ENCODE data around the gene UBE2E2.

DNA sequence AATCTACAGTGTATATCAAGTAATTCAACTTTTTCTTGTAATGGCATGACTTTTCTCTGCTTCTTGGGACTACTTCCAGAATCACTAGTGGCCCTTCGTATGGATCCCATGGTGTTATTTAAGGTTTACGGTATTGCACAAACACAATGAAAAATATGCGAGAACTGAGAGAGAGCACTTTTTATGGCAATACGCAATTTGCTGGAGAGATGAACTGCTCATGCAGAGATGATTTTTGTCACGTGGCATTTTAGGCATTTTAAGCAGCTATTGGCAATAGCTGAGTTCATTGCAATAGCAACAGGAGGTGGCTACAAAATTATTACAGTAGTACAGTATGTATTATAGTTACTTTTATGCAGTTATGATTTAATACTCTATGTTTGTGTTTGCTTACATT, 294.0 kb downstream of the UBE2E2 start:
- TF ChIP-seq, protein P1, sequence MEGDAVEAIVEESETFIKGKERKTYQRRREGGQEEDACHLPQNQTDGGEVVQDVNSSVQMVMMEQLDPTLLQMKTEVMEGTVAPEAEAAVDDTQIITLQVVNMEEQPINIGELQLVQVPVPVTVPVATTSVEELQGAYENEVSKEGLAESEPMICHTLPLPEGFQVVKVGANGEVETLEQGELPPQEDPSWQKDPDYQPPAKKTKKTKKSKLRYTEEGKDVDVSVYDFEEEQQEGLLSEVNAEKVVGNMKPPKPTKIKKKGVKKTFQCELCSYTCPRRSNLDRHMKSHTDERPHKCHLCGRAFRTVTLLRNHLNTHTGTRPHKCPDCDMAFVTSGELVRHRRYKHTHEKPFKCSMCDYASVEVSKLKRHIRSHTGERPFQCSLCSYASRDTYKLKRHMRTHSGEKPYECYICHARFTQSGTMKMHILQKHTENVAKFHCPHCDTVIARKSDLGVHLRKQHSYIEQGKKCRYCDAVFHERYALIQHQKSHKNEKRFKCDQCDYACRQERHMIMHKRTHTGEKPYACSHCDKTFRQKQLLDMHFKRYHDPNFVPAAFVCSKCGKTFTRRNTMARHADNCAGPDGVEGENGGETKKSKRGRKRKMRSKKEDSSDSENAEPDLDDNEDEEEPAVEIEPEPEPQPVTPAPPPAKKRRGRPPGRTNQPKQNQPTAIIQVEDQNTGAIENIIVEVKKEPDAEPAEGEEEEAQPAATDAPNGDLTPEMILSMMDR (conservative IDR thresholded peaks at IDR 0.05 in 1 of 2, IDR thresholded peaks at IDR 0.05 in 1 of 2; ENCODE audit: extremely low read depth in 1 of 2, insufficient read depth in 1 of 2, low read depth in 1 of 2, low read length in 2 of 2), result no peak
- no peak for TF ChIP-seq EZH2 (IDR thresholded peaks at IDR 0.05; ENCODE audit: borderline replicate concordance, low read length)
